Daoy (cell line): ENCODE data around the gene ZC3H12D. TPM values are rescaled to one million over a fixed set of nuclear protein-coding genes. Genes with fewer than 3 reads are reported as not detected.

Experiments used
- DNase-seq: peaks from one replicate; pipeline ENCODE4 v3.0.0-alpha.2; 2015; ENCODE audit warnings: low read depth
- total RNA-seq: library from RNA; depleted of rRNA; stranded (reverse); fragments of >200 nt; shearing (Covaris generic); gene quantifications from 2 replicates; pipeline ENCODE4 v1.2.3, GENCODE V29; 2014; rRNA removed

ZC3H12D gene
- total RNA-seq, 1 experiment from 2014 or later: 0.17 TPM

DNA sequence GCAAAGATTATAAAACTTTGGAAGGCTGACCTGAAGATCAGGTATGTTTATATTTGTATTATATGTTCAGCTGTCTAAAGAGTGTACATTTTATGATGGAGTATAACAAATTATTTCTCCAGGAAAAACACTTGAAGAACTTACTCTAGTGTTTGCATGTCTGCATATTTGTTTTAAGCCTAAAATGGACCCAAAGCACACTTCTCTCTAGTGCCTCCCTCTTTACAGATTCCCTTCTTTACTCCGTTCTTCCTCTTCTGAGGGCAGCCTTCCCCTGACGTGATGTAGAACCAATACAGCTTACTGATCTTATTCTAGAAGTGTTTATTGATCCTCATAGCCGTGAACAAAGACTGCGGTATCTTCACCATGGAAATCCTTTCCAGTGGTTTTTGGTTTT is 70.8 kb downstream of the ZC3H12D start:
- no peak for DNase-seq

DNA sequence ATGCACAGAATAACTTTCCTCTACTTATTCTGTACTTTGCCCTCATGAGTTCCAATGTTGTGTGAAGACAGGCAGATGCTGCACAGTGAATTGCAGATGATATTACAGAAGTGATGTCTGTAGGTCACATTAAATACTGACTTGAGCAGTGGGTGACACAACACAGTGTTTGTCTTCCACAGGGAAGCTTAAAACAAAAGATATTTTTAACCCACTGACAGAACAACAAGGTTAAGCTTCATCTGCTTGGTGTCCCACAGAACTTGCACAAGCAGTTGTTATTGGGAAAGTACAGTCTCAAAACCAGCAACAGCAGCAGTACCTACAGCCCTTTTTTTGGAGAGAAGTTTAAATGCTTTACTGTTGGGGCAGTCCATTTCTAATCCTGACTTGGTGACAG is 74.3 kb downstream of the ZC3H12D start:
- DNase-seq: no peak

DNA sequence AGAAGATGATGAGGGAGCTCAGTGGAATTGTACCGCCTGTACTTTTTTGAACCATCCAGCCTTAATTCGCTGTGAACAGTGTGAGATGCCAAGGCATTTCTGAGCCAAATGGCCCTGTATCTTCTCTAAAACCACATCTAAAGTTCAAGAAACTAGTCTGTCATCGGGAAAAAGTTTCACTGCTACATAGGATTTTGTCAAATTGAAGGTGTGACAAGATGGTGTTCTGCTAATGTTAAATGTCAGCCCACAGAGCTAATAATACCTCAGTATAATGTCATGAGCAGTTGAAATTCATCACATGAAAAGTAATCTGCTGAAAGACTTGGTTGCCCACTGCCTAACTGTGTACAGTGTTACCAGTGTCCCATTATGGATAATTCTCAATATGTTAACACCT is 75.2 kb downstream of the ZC3H12D start:
- no peak for DNase-seq

DNA sequence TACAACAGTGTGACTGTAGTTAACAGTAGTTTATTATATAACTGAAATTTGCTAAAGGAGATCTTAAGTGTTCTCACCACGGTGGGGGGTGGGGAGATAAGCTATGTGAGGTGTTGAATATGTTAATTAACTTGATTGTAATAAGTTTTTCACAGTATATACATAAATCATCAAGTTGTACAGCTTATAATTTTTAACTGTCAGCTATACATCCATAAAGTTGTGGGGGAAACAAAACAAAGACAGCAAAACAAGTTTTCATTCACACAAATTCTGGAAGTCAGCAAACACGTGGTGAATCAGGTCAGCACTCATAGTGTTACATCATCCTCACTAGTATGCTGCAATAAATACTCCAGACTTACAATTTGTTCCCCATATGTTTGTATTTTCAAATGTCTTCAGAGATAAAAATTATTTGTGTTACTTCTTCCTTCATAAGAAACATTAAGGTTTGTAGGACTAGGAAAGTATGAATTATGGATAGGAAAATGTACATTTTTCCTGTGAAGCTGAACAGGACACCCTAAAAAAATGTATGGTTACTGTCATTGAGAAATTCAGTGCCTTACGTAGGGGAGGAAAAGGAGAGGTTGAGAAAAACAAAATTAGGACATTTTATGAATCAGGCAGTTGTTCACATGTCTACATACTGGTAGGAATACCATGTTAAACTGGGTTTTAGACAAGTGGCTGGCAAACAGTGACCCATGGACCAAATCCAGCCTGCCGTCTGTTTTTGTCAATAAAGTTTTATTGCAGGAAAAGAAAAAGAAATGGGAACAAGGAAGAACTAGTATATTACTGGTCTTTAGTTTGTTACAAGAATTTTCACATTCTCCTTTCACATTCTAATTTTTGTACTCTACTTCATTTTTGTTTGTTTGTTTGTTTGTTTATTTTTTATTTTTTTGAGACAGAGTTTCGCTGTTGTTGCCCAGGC is 78.7 kb downstream of the ZC3H12D start:
- DNase-seq: no peak

DNA sequence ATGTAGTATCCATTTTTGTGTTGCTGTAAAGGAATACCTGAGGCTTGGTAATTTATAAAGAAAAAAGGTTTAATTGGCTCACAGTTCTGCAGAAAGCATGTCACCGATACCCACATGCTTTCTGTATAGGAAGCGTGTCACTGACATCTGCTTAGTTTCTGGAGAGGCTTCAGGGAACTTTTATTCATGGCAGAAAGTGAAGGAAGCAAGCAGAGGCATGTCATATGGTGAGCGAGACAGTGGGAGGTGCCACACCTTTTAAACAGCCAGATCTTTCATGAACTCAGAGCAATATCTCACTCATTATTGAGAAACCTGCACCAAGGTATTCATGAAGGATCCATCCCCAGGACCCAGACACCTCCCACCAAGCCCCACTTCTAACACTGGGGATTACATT is 81.3 kb downstream of the ZC3H12D start:
- DNase-seq: no peak

DNA sequence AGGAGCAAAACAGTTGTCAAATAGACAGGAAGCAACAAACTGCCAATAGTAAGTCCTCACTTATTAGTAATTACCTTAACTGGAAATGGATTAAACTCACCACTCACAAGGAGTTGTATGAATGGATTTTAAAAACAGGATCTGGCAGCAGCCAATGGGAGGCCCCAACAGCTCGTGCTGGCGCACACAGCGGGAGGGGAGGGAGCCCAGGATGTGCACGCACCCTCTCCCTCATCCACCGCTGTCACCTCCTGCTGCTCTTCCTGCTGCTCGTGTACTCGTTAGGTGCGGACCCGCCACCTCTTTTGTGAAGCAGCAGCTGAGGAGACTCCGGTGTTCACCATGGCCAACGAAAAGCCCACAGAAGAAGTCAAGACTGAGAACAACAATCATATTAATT is 84.8 kb downstream of the ZC3H12D start, which contains the start of gene SUMO4:
TSS of gene SUMO4 (plus strand) at position 213 of the 400 bp plus-strand sequence. CDS start at position 343, 130 bp downstream.
- no peak for DNase-seq

DNA sequence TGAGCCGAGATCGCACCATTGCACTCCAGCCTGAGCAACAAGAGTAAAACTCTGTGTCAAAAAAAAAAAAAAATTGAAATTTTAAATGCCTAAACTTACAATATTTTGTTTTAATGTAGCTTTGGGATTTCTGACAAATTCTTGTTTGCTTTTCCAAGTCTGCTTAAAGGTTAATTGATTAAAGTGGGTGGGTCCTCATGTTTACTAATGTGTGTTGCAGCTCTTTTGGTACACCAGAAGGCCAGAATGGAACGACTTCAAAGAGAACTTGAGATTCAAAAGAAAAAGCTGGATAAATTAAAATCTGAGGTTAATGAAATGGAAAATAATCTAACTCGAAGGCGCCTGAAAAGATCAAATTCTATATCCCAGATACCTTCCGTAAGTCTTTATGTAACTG is 87.4 kb downstream of the ZC3H12D start:
- no peak for DNase-seq

Other genes starting within 250 kb of the ZC3H12D start
- gene TAB2, start 167.3 kb downstream of the ZC3H12D start, total RNA-seq: 29.2 and 31.5 TPM in 2 replicates
- gene SUMO4, start 84.8 kb downstream of the ZC3H12D start, total RNA-seq: 0.11 TPM in 1 of 2 replicates, not detected in the other
- 53.7 and 58.4 TPM in 2 replicates for gene PPIL4, start 61.0 kb upstream of the ZC3H12D start, total RNA-seq
- 42.1 and 52.4 TPM in 2 replicates for gene GINM1, start 81.4 kb upstream of the ZC3H12D start, total RNA-seq
- 54.2 and 69.4 TPM in 2 replicates for gene KATNA1, start 163.7 kb upstream of the ZC3H12D start, total RNA-seq
- 15.0 and 19.5 TPM in 2 replicates for gene LATS1, start 233.1 kb upstream of the ZC3H12D start, total RNA-seq